MM.1S (cell line): ENCODE data around the gene ABCB4.

Experiments
- DNase-seq: peaks from one replicate; pipeline ENCODE4 v3.0.0-alpha.2; 2015
- H2AFZ ChIP-seq: fragments of 300-600 bp; sonication (generic); 2 replicates; pipeline ENCODE4 v1.6.0; 2016; ENCODE audit warnings: antibody characterized with exemption, low read length
- H3F3A ChIP-seq: fragments of 300-600 bp; sonication (generic); 2 replicates; pipeline ENCODE4 v1.6.1; 2016; ENCODE audit warnings: mild to moderate bottlenecking, antibody characterized with exemption, low read length, moderate library complexity, mixed read lengths; ENCODE audit not compliant: insufficient read depth
- H3K27ac ChIP-seq: fragments of 300-600 bp; sonication (generic); 2 replicates; pipeline ENCODE4 v1.5.1; 2016; ENCODE audit warnings: mild to moderate bottlenecking, low read length
- H3K27me3 ChIP-seq: fragments of 300-600 bp; sonication (generic); replicated peaks from 2 replicates; pipeline ENCODE4 v1.6.0; 2016; ENCODE audit warnings: low read length; ENCODE audit not compliant: insufficient read depth
- H3K36me3 ChIP-seq: fragments of 300-600 bp; sonication (generic); replicated peaks from 2 replicates; pipeline ENCODE4 v1.6.1; 2016; ENCODE audit warnings: mild to moderate bottlenecking, low read length, mixed read lengths; ENCODE audit not compliant: insufficient read depth
- H3K4me1 ChIP-seq: fragments of 300-600 bp; sonication (generic); 2 replicates; pipeline ENCODE4 v1.6.1; 2016; ENCODE audit warnings: low read length, mixed read lengths
- H3K4me2 ChIP-seq: fragments of 300-600 bp; sonication (generic); 2 replicates; pipeline ENCODE4 v1.6.0; 2016; ENCODE audit warnings: low read depth, low read length
- H3K4me3 ChIP-seq: fragments of 300-600 bp; sonication (generic); 2 replicates; pipeline ENCODE4 v1.5.1; 2016; ENCODE audit warnings: low read length, mixed read lengths
- H3K79me2 ChIP-seq: fragments of 300-600 bp; sonication (generic); 2 replicates; pipeline ENCODE4 v1.6.1; 2016; ENCODE audit warnings: mixed run types, low read length, mixed read lengths
- H3K9ac ChIP-seq: fragments of 300-600 bp; sonication (generic); 2 replicates; pipeline ENCODE4 v1.6.1; 2016; ENCODE audit warnings: low read length, mixed read lengths
- H3K9me2 ChIP-seq: fragments of 300-600 bp; sonication (generic); replicated peaks from 2 replicates; pipeline ENCODE4 v1.6.1; 2016; ENCODE audit warnings: mild to moderate bottlenecking, low read length, mixed read lengths; ENCODE audit not compliant: insufficient read depth
- H3K9me3 ChIP-seq: fragments of 300-600 bp; sonication (generic); replicated peaks from 2 replicates; pipeline ENCODE4 v1.6.1; 2016; ENCODE audit warnings: mild to moderate bottlenecking, low read length, mixed read lengths; ENCODE audit not compliant: insufficient read depth
- H4K20me1 ChIP-seq: fragments of 300-600 bp; sonication (generic); 2 replicates; pipeline ENCODE4 v1.6.1; 2016; ENCODE audit warnings: mild to moderate bottlenecking, low read length, moderate library complexity, mixed read lengths; ENCODE audit not compliant: insufficient read depth
- CTCF ChIP-seq: fragments of 300-600 bp; sonication (generic); IDR thresholded peaks from 2 replicates; pipeline ENCODE4 v1.5.1; 2016; ENCODE audit warnings: antibody characterized with exemption, low read length, mixed read lengths
- EZH2 ChIP-seq: fragments of 300-600 bp; sonication (generic); optimal IDR thresholded peaks from 2 replicates; pipeline ENCODE3; 2017; ENCODE audit warnings: low read depth, mild to moderate bottlenecking, antibody characterized with exemption, low read length, mixed read lengths
- EZH2phosphoT487 ChIP-seq: fragments of 300-600 bp; sonication (generic); IDR thresholded peaks from 2 replicates; pipeline ENCODE4 v1.6.1; 2018; ENCODE audit warnings: antibody characterized with exemption, low read length

ABCB4 gene

GRCh38 chr7:87517136-87517815 lies 41.8 kb upstream of the ABCB4 start:
- no peak overlapping the region for H3K9ac ChIP-seq
- no peaks in the 10 kb centered on the region for H3K27me3 ChIP-seq
- no peak overlapping the region for H2AFZ ChIP-seq
- H3K4me2 ChIP-seq = no peak overlapping the region
- H3K27ac ChIP-seq = no peak overlapping the region
- no peak for DNase-seq
- TF ChIP-seq EZH2 (no peak), CTCF (no peak), EZH2phosphoT487 (no peak)
- H3K36me3 ChIP-seq = no peaks in the 10 kb centered on the region
- no peaks in the 10 kb centered on the region for H3K9me3 ChIP-seq
- H3K4me3 ChIP-seq = no peak overlapping the region
- no peaks in the 10 kb centered on the region for H4K20me1 ChIP-seq
- H3K79me2 ChIP-seq = no peaks in the 10 kb centered on the region
- no peaks in the 10 kb centered on the region for H3K4me1 ChIP-seq
- H3K9me2 ChIP-seq = no peaks in the 10 kb centered on the region
- H3F3A ChIP-seq = no peaks in the 10 kb centered on the region

- TF ChIP-seq EZH2phosphoT487 = no peak
- no peak for TF ChIP-seq CTCF
- TF ChIP-seq EZH2 = no peak
- DNase-seq = no peak
These were observed 38.4 kb upstream of the ABCB4 start for GRCh38 chr7:87513735-87514335.

GRCh38 chr7:87512906-87513305 lies 37.4 kb upstream of the ABCB4 start:
- no peaks in the 10 kb centered on the region for H3F3A ChIP-seq
- no peaks in the 10 kb centered on the region for H3K9me3 ChIP-seq
- H3K4me3 ChIP-seq = no peak overlapping the region
- H3K4me1 ChIP-seq = no peaks in the 10 kb centered on the region
- TF ChIP-seq CTCF = no peak
- TF ChIP-seq EZH2 = no peak
- TF ChIP-seq EZH2phosphoT487 = no peak
- H3K36me3 ChIP-seq = no peaks in the 10 kb centered on the region
- H3K79me2 ChIP-seq = no peaks in the 10 kb centered on the region
- H3K9me2 ChIP-seq = no peaks in the 10 kb centered on the region
- H4K20me1 ChIP-seq = no peaks in the 10 kb centered on the region
- H3K27me3 ChIP-seq = no peaks in the 10 kb centered on the region
- H3K27ac ChIP-seq = no peak overlapping the region
- no peak overlapping the region for H2AFZ ChIP-seq
- H3K4me2 ChIP-seq = no peak overlapping the region
- no peak for DNase-seq
- no peak overlapping the region for H3K9ac ChIP-seq

More at GRCh38 chr7:87513735-87514335, 38.4 kb upstream of the ABCB4 start:
- no peak overlapping the region for H3K27ac ChIP-seq
- H3K27me3 ChIP-seq = no peaks in the 10 kb centered on the region
- H3K4me3 ChIP-seq = no peak overlapping the region
- H3K36me3 ChIP-seq = no peaks in the 10 kb centered on the region
- H3K4me2 ChIP-seq = no peak overlapping the region
- no peaks in the 10 kb centered on the region for H3K9me3 ChIP-seq
- no peak overlapping the region for H2AFZ ChIP-seq
- no peaks in the 10 kb centered on the region for H3K9me2 ChIP-seq
- no peaks in the 10 kb centered on the region for H4K20me1 ChIP-seq
- H3K9ac ChIP-seq = no peak overlapping the region
- H3K4me1 ChIP-seq = no peaks in the 10 kb centered on the region
- H3K79me2 ChIP-seq = no peaks in the 10 kb centered on the region
- H3F3A ChIP-seq = no peaks in the 10 kb centered on the region
